Measurements from ENCODE around the gene SHOC2. TPM values are rescaled to one million over a fixed set of nuclear protein-coding genes. Genes with fewer than 3 reads are reported as not detected.

SHOC2 gene
- total RNA-seq: 42.5 and 43.4 TPM in 2 replicates

GRCh38 chr10:110919349-110919931 lies at the start of gene SHOC2:
Gene SHOC2 (plus strand): TSS chr10:110919604. CDS start chr10:110964359, 44,755 bp downstream.

GRCh38 chr10:110871298-110872084 lies 47.9 kb upstream of the SHOC2 start, which contains the start of gene PDCD4:
Gene PDCD4 (plus strand): TSS chr10:110871928. CDS start chr10:110876028, 4,100 bp downstream.

GRCh38 chr10:110918643-110919348 lies 608 bp upstream of the SHOC2 start, which contains the start of gene BBIP1:
Gene BBIP1 (minus strand): TSS chr10:110919180. CDS start chr10:110918157, 1,023 bp downstream.

Other genes starting within 250 kb of the SHOC2 start
- 37.3 and 43.4 TPM in 2 replicates for gene PDCD4, start 47.7 kb upstream of the SHOC2 start, total RNA-seq
- gene BBIP1, start 424 bp upstream of the SHOC2 start, total RNA-seq: 27.0 and 28.9 TPM in 2 replicates
- under 0.01 and 0.18 TPM in 2 replicates for gene ADRA2A, start 157.4 kb downstream of the SHOC2 start, total RNA-seq